IMR-90 (cell line): ENCODE results near the gene SUPV3L1.

Experiments used
- BHLHE40 ChIP-seq: fragments of 150-350 bp; IDR thresholded peaks from 2 replicates; pipeline ENCODE4 v1.6.1; 2016; ENCODE audit warnings: mild to moderate bottlenecking, low read depth, low read length
- CEBPB ChIP-seq: IDR thresholded peaks from 2 replicates; pipeline ENCODE4 v1.6.1; 2012; ENCODE audit warnings: low read depth, low read length, improper control_type of control experiment
- CHD1 ChIP-seq: IDR thresholded peaks from 2 replicates; pipeline ENCODE4 v1.6.1; 2012; ENCODE audit warnings: low read depth, low read length, improper control_type of control experiment
- FOS ChIP-seq: fragments of 150-350 bp; IDR thresholded peaks from 2 replicates; pipeline ENCODE4 v1.6.1; 2016; ENCODE audit warnings: low read depth, low read length
- MAFK ChIP-seq: IDR thresholded peaks from 2 replicates; pipeline ENCODE4 v1.6.1; 2012; ENCODE audit warnings: low read depth, low read length, improper control_type of control experiment
- MXI1 ChIP-seq: IDR thresholded peaks from 2 replicates; pipeline ENCODE4 v1.6.1; 2012; ENCODE audit warnings: low read depth, mild to moderate bottlenecking, low read length, moderate library complexity, borderline replicate concordance
- POLR2A ChIP-seq: IDR thresholded peaks from 2 replicates; pipeline ENCODE4 v1.6.1; 2012; ENCODE audit warnings: mild to moderate bottlenecking, low read depth, low read length
- RAD21 ChIP-seq: IDR thresholded peaks from 2 replicates; pipeline ENCODE4 v1.6.1; 2012; ENCODE audit warnings: low read length, improper control_type of control experiment
- RCOR1 ChIP-seq: IDR thresholded peaks from 2 replicates; pipeline ENCODE4 v1.6.1; 2012; ENCODE audit warnings: mild to moderate bottlenecking, low read length, improper control_type of control experiment; ENCODE audit not compliant: insufficient replicate concordance
- RFX5 ChIP-seq: IDR thresholded peaks from 2 replicates; pipeline ENCODE4 v1.8.0; 2012; ENCODE audit warnings: low read depth, mild to moderate bottlenecking, low read length, moderate library complexity
- SMC3 ChIP-seq: fragments of 150-350 bp; IDR thresholded peaks from 2 replicates; pipeline ENCODE4 v1.6.1; 2016; ENCODE audit warnings: low read depth, mild to moderate bottlenecking, antibody characterized with exemption, low read length, moderate library complexity
- TF ChIP-seq, protein P1 (sequence below): conservative IDR thresholded peaks from 2 replicates; pipeline ENCODE4 v1.5.1; 2012; ENCODE audit warnings: mild to moderate bottlenecking, low read depth, low read length, improper control_type of control experiment
- TF ChIP-seq, protein P2 (sequence below): fragments of 150-350 bp; IDR thresholded peaks from 2 replicates; pipeline ENCODE4 v1.6.1; 2017; ENCODE audit warnings: mild to moderate bottlenecking, antibody characterized with exemption, low read length, low read depth

DNA sequence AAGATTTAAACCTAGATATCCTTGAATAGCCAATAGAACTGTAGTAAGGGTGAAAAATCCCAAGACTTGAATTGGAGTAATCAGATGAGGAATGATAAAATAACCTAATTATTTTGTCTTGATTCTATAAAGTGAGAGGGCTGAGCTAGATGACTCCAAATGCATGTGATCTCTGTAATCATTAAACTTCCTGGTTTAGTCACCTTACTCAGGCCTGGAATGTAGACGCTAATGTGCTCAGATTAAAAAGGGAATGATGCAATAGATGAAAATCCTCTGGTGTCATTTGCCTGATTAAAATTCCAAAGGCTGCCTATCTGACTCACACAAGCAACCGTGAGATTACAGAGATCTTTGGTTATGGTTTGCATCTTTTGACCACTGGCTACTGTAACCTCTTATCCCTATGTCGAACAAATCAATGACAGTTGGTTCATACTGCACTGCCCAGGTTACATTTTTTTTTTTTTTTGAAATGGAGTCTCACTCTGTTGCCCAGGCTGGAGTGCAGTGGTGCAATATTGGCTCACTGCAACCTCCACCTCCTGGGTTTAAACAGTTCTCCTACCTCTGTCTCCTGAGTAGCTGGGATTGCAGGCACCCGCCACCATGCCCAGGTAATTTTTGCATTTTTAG is 37.2 kb downstream of the SUPV3L1 start:
- TF ChIP-seq FOS = peak; percentile 17; the same call in 1 of the 2 replicates
- TF ChIP-seq, protein P1, sequence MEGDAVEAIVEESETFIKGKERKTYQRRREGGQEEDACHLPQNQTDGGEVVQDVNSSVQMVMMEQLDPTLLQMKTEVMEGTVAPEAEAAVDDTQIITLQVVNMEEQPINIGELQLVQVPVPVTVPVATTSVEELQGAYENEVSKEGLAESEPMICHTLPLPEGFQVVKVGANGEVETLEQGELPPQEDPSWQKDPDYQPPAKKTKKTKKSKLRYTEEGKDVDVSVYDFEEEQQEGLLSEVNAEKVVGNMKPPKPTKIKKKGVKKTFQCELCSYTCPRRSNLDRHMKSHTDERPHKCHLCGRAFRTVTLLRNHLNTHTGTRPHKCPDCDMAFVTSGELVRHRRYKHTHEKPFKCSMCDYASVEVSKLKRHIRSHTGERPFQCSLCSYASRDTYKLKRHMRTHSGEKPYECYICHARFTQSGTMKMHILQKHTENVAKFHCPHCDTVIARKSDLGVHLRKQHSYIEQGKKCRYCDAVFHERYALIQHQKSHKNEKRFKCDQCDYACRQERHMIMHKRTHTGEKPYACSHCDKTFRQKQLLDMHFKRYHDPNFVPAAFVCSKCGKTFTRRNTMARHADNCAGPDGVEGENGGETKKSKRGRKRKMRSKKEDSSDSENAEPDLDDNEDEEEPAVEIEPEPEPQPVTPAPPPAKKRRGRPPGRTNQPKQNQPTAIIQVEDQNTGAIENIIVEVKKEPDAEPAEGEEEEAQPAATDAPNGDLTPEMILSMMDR = no peak
- TF ChIP-seq RFX5 = no peak
- no peak for TF ChIP-seq RAD21
- TF ChIP-seq, protein P2, sequence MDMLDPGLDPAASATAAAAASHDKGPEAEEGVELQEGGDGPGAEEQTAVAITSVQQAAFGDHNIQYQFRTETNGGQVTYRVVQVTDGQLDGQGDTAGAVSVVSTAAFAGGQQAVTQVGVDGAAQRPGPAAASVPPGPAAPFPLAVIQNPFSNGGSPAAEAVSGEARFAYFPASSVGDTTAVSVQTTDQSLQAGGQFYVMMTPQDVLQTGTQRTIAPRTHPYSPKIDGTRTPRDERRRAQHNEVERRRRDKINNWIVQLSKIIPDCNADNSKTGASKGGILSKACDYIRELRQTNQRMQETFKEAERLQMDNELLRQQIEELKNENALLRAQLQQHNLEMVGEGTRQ = no peak
- no peak for TF ChIP-seq MXI1
- TF ChIP-seq CHD1 = no peak
- TF ChIP-seq MAFK = no peak
- no peak for TF ChIP-seq POLR2A
- peak; percentile 97 for TF ChIP-seq CEBPB
- peak; percentile 84 for TF ChIP-seq BHLHE40
- TF ChIP-seq RCOR1 = no peak
- TF ChIP-seq SMC3 = no peak
